DOHH2 (cell line): Measurements from ENCODE around the gene EXOC6B.

Experiments used
- H3F3A ChIP-seq: fragments of 200-600 bp; sonication (generic), shearing (Covaris generic); 2 replicates; pipeline ENCODE4 v1.6.0; 2016; ENCODE audit warnings: antibody characterized with exemption, mild to moderate bottlenecking; ENCODE audit not compliant: control insufficient read depth, insufficient read depth
- H3K27ac ChIP-seq: fragments of 200-600 bp; sonication (generic); 2 replicates; pipeline ENCODE4 v1.5.1; 2014; ENCODE audit warnings: low read depth, mild to moderate bottlenecking, low read length, moderate library complexity
- H3K27me3 ChIP-seq: fragments of 200-600 bp; sonication (generic); 2 replicates; pipeline ENCODE4 v1.6.1; 2014; ENCODE audit warnings: mild to moderate bottlenecking, low read length, mixed read lengths; ENCODE audit not compliant: control insufficient read depth
- H3K36me3 ChIP-seq: fragments of 200-600 bp; sonication (generic); 2 replicates; pipeline ENCODE4 v1.6.1; 2014; ENCODE audit warnings: mild to moderate bottlenecking, low read length, moderate library complexity, mixed read lengths; ENCODE audit not compliant: control insufficient read depth
- H3K4me1 ChIP-seq: fragments of 200-600 bp; sonication (generic); 2 replicates; pipeline ENCODE4 v1.6.1; 2014; ENCODE audit warnings: mild to moderate bottlenecking, low read length, mixed read lengths; ENCODE audit not compliant: control insufficient read depth
- H3K4me2 ChIP-seq: fragments of 200-600 bp; sonication (generic); 2 replicates; pipeline ENCODE4 v1.6.0; 2014; ENCODE audit warnings: mild to moderate bottlenecking, low read length, moderate library complexity
- H3K4me3 ChIP-seq: fragments of 200-600 bp; sonication (generic); 2 replicates; pipeline ENCODE4 v1.5.1; 2014; ENCODE audit warnings: mild to moderate bottlenecking, low read length, mixed read lengths
- H3K79me2 ChIP-seq: fragments of 200-600 bp; sonication (generic); 2 replicates; pipeline ENCODE4 v1.6.1; 2014; ENCODE audit warnings: mild to moderate bottlenecking, low read length, mixed read lengths; ENCODE audit not compliant: control insufficient read depth
- H3K9me2 ChIP-seq: fragments of 200-600 bp; sonication (generic); replicated peaks from 2 replicates; pipeline ENCODE4 v1.6.1; 2014; ENCODE audit warnings: mild to moderate bottlenecking, low read length, mixed read lengths; ENCODE audit not compliant: control insufficient read depth
- H3K9me3 ChIP-seq: fragments of 200-600 bp; sonication (generic); 2 replicates; pipeline ENCODE4 v1.6.1; 2014; ENCODE audit warnings: antibody characterized with exemption, low read length, mixed read lengths; ENCODE audit not compliant: control insufficient read depth, insufficient read depth
- H4K20me1 ChIP-seq: fragments of 200-600 bp; sonication (generic); 2 replicates; pipeline ENCODE4 v1.6.0; 2014; ENCODE audit warnings: low read depth, mild to moderate bottlenecking, antibody characterized with exemption, low read length, moderate library complexity; ENCODE audit not compliant: control insufficient read depth, insufficient read depth
- CTCF ChIP-seq: fragments of 200-600 bp; sonication (generic); IDR thresholded peaks from one replicate; pipeline ENCODE4 v1.5.1; 2014; ENCODE audit warnings: antibody characterized with exemption, mild to moderate bottlenecking, low read depth, low read length; ENCODE audit not compliant: poor library complexity, severe bottlenecking
- EZH2phosphoT487 ChIP-seq: fragments of 200-600 bp; sonication (generic); IDR thresholded peaks from 2 replicates; pipeline ENCODE4 v1.6.1; 2017; ENCODE audit warnings: borderline replicate concordance, mild to moderate bottlenecking, antibody characterized with exemption, low read length, moderate library complexity, mixed read lengths

EXOC6B gene

GRCh38 chr2:72810165-72810564, 15.7 kb downstream of the EXOC6B start:
- H3K4me2 ChIP-seq: no peak overlapping the region
- H3K27ac ChIP-seq: no peak overlapping the region
- H3K4me3 ChIP-seq: no peak overlapping the region
- H3K4me1 ChIP-seq: no peaks in the 10 kb centered on the region
- no peaks in the 10 kb centered on the region for H3F3A ChIP-seq
- H4K20me1 ChIP-seq: no peaks in the 10 kb centered on the region
- H3K9me3 ChIP-seq: no peaks in the 10 kb centered on the region
- TF ChIP-seq CTCF (no peak), EZH2phosphoT487 (no peak)
- no peaks in the 10 kb centered on the region for H3K9me2 ChIP-seq
- H3K36me3 ChIP-seq: no peaks in the 10 kb centered on the region
- H3K79me2 ChIP-seq: no peaks in the 10 kb centered on the region
- H3K27me3 ChIP-seq: no peaks in the 10 kb centered on the region

- no peaks in the 10 kb centered on the region for H3F3A ChIP-seq
- no peaks in the 10 kb centered on the region for H3K27me3 ChIP-seq
- no peaks in the 10 kb centered on the region for H3K9me3 ChIP-seq
- no peaks in the 10 kb centered on the region for H4K20me1 ChIP-seq
- TF ChIP-seq CTCF (no peak), EZH2phosphoT487 (no peak)
- no peaks in the 10 kb centered on the region for H3K79me2 ChIP-seq
- H3K36me3 ChIP-seq: no peaks in the 10 kb centered on the region
- no peak overlapping the region for H3K4me2 ChIP-seq
- no peaks in the 10 kb centered on the region for H3K9me2 ChIP-seq
- no peaks in the 10 kb centered on the region for H3K4me1 ChIP-seq
- H3K27ac ChIP-seq: no peak overlapping the region
- H3K4me3 ChIP-seq: no peak overlapping the region
These were observed 16.7 kb downstream of the EXOC6B start for GRCh38 chr2:72809095-72809494.

GRCh38 chr2:72806280-72806945, 19.4 kb downstream of the EXOC6B start:
- Histone ChIP-seq H3K4me3 (no peak overlapping the region), H3K27me3 (no peaks in the 10 kb centered on the region), H3F3A (no peaks in the 10 kb centered on the region), H3K79me2 (no peaks in the 10 kb centered on the region), H3K36me3 (no peaks in the 10 kb centered on the region), H3K4me1 (no peaks in the 10 kb centered on the region), H3K4me2 (no peak overlapping the region), H3K9me3 (no peaks in the 10 kb centered on the region), H4K20me1 (no peaks in the 10 kb centered on the region), H3K27ac (no peak overlapping the region), H3K9me2 (no peaks in the 10 kb centered on the region)
- TF ChIP-seq CTCF: no peak
